Measurements from ENCODE around the gene SERPINA3. TPM values are rescaled to one million over a fixed set of nuclear protein-coding genes. Genes with fewer than 3 reads are reported as not detected.

The SERPINA3 gene
- total and polyA plus RNA-seq, 11 donors, result 2.7 to 205 (median 23.6) TPM

DNA sequence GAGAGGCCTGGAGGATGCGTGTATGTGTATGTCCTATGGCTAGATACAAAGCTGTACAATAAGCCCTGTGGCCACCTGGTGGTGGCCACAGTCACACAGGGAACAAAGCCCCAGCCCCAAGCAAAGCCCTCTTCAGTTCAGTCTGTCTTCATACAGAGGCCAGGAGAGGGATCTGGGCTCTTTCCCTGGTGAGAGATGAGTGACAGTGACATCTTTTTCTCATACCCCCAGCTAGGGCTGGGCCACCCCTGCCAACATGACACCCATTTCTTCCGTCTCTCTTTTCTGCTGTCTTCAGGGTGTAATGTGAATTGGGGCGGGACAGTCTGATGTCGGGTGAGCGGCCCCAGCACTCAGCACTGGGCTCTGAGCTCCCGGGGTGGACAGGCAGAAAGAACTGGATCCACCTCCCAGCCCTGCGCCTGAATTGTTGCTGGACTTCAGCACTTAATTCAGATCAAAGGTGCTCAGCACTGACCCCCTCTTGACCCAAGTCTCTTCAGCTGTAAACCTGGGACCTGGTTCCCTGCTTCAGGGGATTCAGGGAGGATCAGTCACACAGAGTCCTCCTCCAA lies 59.8 kb downstream of the SERPINA3 start:
- intact Hi-C loops (cut with DNase I), result no loop called here
- DNase-seq (no peak), ATAC-seq (peak in 1 of 4 donors; percentile 27)
- no peaks in the 10 kb centered on the region for H3K36me3 ChIP-seq
- peaks cover 0 to 26% (median 0%) of the 10 kb centered on the region in 9 donors for H3K27me3 ChIP-seq
- no peak overlapping the region for H3K4me3 ChIP-seq
- WGBS, 4 donors, result 50 to 68% (median 56%) methylated on average over 6 to 7 of the region's 7 CpGs
- TF ChIP-seq, protein P1, sequence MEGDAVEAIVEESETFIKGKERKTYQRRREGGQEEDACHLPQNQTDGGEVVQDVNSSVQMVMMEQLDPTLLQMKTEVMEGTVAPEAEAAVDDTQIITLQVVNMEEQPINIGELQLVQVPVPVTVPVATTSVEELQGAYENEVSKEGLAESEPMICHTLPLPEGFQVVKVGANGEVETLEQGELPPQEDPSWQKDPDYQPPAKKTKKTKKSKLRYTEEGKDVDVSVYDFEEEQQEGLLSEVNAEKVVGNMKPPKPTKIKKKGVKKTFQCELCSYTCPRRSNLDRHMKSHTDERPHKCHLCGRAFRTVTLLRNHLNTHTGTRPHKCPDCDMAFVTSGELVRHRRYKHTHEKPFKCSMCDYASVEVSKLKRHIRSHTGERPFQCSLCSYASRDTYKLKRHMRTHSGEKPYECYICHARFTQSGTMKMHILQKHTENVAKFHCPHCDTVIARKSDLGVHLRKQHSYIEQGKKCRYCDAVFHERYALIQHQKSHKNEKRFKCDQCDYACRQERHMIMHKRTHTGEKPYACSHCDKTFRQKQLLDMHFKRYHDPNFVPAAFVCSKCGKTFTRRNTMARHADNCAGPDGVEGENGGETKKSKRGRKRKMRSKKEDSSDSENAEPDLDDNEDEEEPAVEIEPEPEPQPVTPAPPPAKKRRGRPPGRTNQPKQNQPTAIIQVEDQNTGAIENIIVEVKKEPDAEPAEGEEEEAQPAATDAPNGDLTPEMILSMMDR (IDR thresholded peaks at IDR 0.05), result peak in 1 of 12 donors; percentile 18
- TF ChIP-seq POLR2A (IDR thresholded peaks at IDR 0.05), result no peak
- no peaks in the 10 kb centered on the region for H3K4me1 ChIP-seq
- no peak overlapping the region for H3K27ac ChIP-seq
- no peaks in the 10 kb centered on the region for H3K9me3 ChIP-seq

DNA sequence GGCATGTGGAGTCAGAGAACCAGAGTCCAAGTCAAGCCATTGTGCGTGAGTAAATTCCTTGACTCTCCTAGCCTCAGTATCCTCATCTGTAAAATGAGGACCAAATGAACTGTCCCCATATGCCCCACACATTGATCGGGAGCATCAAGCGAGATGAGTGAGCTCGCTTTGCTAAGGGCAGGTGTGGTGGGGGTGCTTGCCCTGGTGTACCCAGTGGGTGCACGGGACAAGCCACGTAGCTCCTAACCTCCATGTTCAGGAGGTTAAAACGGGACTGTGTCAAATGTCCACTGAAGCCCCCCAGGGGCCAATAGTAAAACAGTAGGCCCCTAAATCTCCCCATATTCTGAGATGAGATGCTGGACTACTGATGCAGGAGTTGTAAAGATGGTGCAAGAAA lies 60.9 kb downstream of the SERPINA3 start:
- TF ChIP-seq, protein P1 (IDR thresholded peaks at IDR 0.05), result no peak
- no peak for TF ChIP-seq POLR2A (IDR thresholded peaks at IDR 0.05)
- Histone ChIP-seq H3K36me3 (no peaks in the 10 kb centered on the region), H3K4me1 (no peaks in the 10 kb centered on the region), H3K27ac (no peak overlapping the region), H3K9me3 (no peaks in the 10 kb centered on the region), H3K4me3 (no peak overlapping the region), H3K27me3 (peaks cover 0 to 31% (median 1%) of the 10 kb centered on the region in 9 donors)
- intact Hi-C loops (cut with DNase I), result no loop called here
- 90 to 94% (median 92%) methylated on average over 7 of the region's 7 CpGs for WGBS, 4 donors
- DNase-seq, result no peak
- ATAC-seq, result no peak

Other genes starting within 250 kb of the SERPINA3 start
- gene SERPINA2, start 245.7 kb upstream of the SERPINA3 start, total RNA-seq, result not detected
- not detected for gene SERPINA2, start 245.7 kb upstream of the SERPINA3 start, polyA plus RNA-seq
- 10 to 100 TPM in 2 of 9 donors, 1 to 10 TPM in 7; 1.7 to 53.4 (median 4.4) TPM for gene SERPINA1, start 223.8 kb upstream of the SERPINA3 start, total RNA-seq
- gene SERPINA1, start 223.8 kb upstream of the SERPINA3 start, polyA plus RNA-seq, result 1 to 10 TPM in 1 of 2 donors, under 1 TPM in 1; 0.99 to 8.7 TPM
- not detected for gene SERPINA11, start 159.6 kb upstream of the SERPINA3 start, total RNA-seq
- not detected for gene SERPINA11, start 159.6 kb upstream of the SERPINA3 start, polyA plus RNA-seq
- not detected for gene SERPINA9, start 136.2 kb upstream of the SERPINA3 start, total RNA-seq
- gene SERPINA9, start 136.2 kb upstream of the SERPINA3 start, polyA plus RNA-seq, result not detected
- not detected for gene SERPINA12, start 102.9 kb upstream of the SERPINA3 start, total RNA-seq
- gene SERPINA12, start 102.9 kb upstream of the SERPINA3 start, polyA plus RNA-seq, result not detected
- not detected for gene SERPINA4, start 50.9 kb upstream of the SERPINA3 start, total RNA-seq
- not detected for gene SERPINA4, start 50.9 kb upstream of the SERPINA3 start, polyA plus RNA-seq
- 1 to 10 TPM in 5 of 9 donors, under 1 TPM in 4; 0.54 to 4.5 (median 1.1) TPM for gene SERPINA5, start 31.0 kb upstream of the SERPINA3 start, total RNA-seq
- 1 to 10 TPM; 2.5 to 2.7 TPM for gene SERPINA5, start 31.0 kb upstream of the SERPINA3 start, polyA plus RNA-seq
- gene GSC, start 157.7 kb downstream of the SERPINA3 start, total RNA-seq, result 1 to 10 TPM in 1 of 9 donors, under 1 TPM in 4, not detected in 4; 0.22 to 1.3 (median 0.37) TPM
- under 1 TPM in 1 of 2 donors, not detected in 1; 0.15 TPM for gene GSC, start 157.7 kb downstream of the SERPINA3 start, polyA plus RNA-seq